Ascending aorta (tissue), 2 donors: ENCODE measurements around the gene RPL23. TPM values are rescaled to one million over a fixed set of nuclear protein-coding genes. Genes with fewer than 3 reads are reported as not detected.

ENCODE experiments used
- DNase-seq, 2 donors: peaks; one replicate each; pipeline ENCODE4 v3.0.0-alpha.2; 2019; ENCODE audit warnings: low spot score in 2 of 2
- H3K27ac ChIP-seq, 2 donors: fragments of 200-600 bp; sonication (generic); one replicate each; pipeline ENCODE4 v1.5.1; 2016 to 2017; ENCODE audit warnings: mild to moderate bottlenecking in 1 of 2
- H3K27me3 ChIP-seq: fragments of 200-600 bp; sonication (generic); one replicate; pipeline ENCODE4 v1.5.1; 2017
- H3K36me3 ChIP-seq, 2 donors: fragments of 200-600 bp; sonication (generic); one replicate each; pipeline ENCODE4 v1.5.1; 2016
- H3K4me1 ChIP-seq, 2 donors: fragments of 200-600 bp; sonication (generic); one replicate each; pipeline ENCODE4 v1.5.1; 2016 to 2017; ENCODE audit warnings: mild to moderate bottlenecking in 1 of 2
- H3K4me3 ChIP-seq, 2 donors: fragments of 200-600 bp; sonication (generic); one replicate each; pipeline ENCODE4 v1.5.1; 2016 to 2017; ENCODE audit warnings: mild to moderate bottlenecking in 1 of 2
- H3K9me3 ChIP-seq, 2 donors: fragments of 200-600 bp; sonication (generic); one replicate each; pipeline ENCODE4 v1.5.1; 2016
- intact Hi-C: fragments of 100-400 bp; cut with DNase I; formaldehyde crosslinking; loops from one replicate; pipeline ENCODE4 v1.15.1; 2023
- total RNA-seq: library from RNA; depleted of rRNA; stranded (reverse); fragments of >200 nt; gene quantifications from one replicate; pipeline ENCODE4 v1.1.0, GENCODE V29; 2016
- TF ChIP-seq, protein P1 (sequence below), 3 experiments: fragments of 200-600 bp in 2 of 3; fragments of 450-650 bp in 1 of 3; sonication (generic) in 2 of 3; IDR thresholded peaks; one replicate each; pipeline ENCODE4 v1.5.1; 2016 to 2019; ENCODE audit warnings: antibody characterized with exemption in 3 of 3, mild to moderate bottlenecking in 1 of 3, moderate library complexity in 1 of 3

Gene RPL23
- total RNA-seq, 1 donor from 2014 or later: 1,091 TPM

DNA sequence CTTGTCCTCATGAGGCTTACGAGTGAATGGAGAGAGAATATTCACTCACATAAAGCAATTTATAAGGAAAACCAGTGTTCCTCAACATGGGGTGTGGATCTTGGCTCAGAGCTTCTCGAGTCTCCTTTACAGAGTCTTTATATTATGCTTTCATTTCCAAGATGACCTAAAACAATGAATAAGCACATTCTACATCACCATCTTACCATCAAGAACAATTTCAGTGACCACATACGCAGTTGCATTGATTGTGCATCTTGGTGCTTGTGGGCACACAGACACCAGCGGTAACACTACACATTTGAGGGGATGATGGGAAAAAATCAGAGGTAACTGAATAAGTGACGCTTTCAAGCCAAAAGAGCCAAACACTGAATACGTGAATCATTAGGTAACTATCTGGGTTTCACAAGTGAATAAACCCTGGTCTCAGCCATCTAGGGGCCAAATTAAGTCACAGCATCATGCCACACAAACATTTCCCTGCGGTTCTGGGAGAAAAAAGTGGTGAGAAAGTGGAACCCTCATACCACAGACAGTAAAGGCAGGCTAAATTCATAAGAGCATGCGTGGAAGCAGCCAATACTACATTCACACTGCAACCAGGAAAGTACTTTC, 37.8 kb downstream of the RPL23 start:
- H3K4me3 ChIP-seq: no peak overlapping the region
- H3K4me1 ChIP-seq: no peaks in the 10 kb centered on the region
- H3K9me3 ChIP-seq: no peaks in the 10 kb centered on the region
- TF ChIP-seq, protein P1, sequence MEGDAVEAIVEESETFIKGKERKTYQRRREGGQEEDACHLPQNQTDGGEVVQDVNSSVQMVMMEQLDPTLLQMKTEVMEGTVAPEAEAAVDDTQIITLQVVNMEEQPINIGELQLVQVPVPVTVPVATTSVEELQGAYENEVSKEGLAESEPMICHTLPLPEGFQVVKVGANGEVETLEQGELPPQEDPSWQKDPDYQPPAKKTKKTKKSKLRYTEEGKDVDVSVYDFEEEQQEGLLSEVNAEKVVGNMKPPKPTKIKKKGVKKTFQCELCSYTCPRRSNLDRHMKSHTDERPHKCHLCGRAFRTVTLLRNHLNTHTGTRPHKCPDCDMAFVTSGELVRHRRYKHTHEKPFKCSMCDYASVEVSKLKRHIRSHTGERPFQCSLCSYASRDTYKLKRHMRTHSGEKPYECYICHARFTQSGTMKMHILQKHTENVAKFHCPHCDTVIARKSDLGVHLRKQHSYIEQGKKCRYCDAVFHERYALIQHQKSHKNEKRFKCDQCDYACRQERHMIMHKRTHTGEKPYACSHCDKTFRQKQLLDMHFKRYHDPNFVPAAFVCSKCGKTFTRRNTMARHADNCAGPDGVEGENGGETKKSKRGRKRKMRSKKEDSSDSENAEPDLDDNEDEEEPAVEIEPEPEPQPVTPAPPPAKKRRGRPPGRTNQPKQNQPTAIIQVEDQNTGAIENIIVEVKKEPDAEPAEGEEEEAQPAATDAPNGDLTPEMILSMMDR (IDR thresholded peaks at IDR 0.05): peak in 1 of 3 experiments; percentile 13
- no peak for DNase-seq
- H3K27me3 ChIP-seq: no peaks in the 10 kb centered on the region
- H3K27ac ChIP-seq: no peak overlapping the region
- intact Hi-C loops: no loop called here
- H3K36me3 ChIP-seq: peaks cover 64 to 72% of the 10 kb centered on the region in 2 donors

DNA sequence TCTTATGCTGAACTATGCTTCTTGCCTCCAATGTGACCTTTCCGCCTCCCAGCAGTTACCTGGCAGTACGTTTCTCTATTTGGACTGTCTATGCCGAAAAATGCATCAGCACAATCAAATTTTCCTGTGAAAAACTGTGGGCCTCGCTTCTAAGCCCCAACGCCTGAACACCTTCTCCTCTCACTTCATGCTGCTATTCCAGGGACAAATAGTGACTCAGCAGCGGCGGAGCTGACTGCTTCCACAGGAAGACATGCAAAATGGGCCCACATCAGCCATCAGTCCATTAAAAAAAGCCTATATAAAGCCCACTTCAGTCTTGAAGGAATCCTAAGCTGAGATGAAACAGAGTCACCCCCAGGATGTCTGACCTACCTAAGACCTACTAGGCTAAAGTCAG, 43.7 kb downstream of the RPL23 start:
- intact Hi-C loops: no loop called here
- no peak overlapping the region for H3K27ac ChIP-seq
- peaks cover 84 to 87% of the 10 kb centered on the region in 2 donors for H3K36me3 ChIP-seq
- no peak overlapping the region for H3K4me3 ChIP-seq
- TF ChIP-seq, protein P1 (IDR thresholded peaks at IDR 0.05): no peak
- no peak for DNase-seq
- H3K9me3 ChIP-seq: no peaks in the 10 kb centered on the region
- no peaks in the 10 kb centered on the region for H3K27me3 ChIP-seq
- H3K4me1 ChIP-seq: no peaks in the 10 kb centered on the region

DNA sequence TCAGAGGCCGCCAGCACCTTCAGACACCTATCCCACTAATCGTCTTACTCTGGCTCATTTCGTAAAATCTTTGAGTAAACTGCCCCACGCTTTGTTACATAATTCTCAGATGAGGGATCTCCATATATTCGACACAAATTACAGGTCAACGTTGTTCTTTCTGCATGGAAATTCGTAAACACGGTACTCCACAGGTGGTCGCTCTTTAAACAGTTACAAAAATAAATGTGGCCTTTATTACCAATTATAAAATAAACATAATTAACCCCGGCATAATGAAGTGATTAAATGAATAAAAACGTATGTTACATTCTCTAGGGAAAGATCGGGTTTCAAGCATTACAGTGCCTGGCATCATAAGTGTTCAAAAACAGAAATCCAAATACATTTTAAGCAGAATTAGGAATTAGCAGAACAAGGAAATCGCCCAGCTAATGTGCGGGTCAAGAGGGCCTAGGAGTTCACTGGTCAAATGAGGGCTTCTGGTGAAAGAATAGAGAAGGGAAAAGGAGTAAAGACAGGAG, 53.2 kb downstream of the RPL23 start:
- Histone ChIP-seq H3K27ac (peak overlapping the region; percentile 98 to 100), H3K4me3 (peak overlapping the region; percentile 88 to 93), H3K27me3 (no peaks in the 10 kb centered on the region), H3K4me1 (peaks cover 7 to 25% of the 10 kb centered on the region in 2 donors), H3K9me3 (no peaks in the 10 kb centered on the region), H3K36me3 (peaks cover 32 to 44% of the 10 kb centered on the region in 2 donors)
- no peak for DNase-seq
- intact Hi-C loops: loop anchor here (1.0 kb wide), 1 partner anchor 48 kb away; the partner anchor contains the start of gene PSMB3
- TF ChIP-seq, protein P1 (IDR thresholded peaks at IDR 0.05): no peak

DNA sequence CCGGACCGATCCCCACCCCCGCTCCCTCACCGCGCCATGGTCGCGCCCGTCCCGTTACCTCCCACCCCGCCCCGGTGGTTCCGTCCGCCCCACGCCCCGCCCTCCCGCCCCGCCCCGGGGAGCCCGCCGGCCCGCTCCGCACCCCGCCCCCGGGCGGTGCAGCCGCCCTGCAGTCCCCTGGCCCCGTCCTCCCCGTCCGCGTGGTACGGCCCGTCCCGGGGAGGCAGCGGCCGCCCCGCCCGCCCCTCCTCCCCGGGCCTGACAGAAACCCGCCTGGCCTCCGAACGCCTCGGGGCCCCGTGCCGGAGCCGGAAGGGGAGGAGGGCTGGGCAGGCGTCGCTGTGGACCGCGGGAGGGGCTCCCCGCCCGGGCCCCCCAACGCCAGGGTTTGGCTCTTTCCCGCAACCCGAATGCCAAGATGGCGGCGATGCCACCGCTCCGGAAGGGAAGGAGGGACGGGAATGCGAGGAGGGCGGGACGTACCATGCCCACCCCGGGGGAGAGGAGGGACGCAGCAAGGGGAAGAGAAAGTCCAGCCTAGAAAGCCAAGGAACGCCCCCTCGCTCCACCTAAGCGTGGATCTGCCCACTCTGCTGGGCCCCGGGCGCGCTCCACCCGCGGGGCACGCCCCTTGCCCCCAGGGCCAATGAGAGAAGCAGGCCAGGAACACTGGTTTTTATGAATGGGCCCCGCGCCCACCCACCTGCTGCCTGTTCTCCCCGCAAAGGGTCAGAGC, 53.9 kb downstream of the RPL23 start, which contains the start of gene PIP4K2B:
TSS of gene PIP4K2B (minus strand) at position 56 of the 736 bp plus-strand sequence. CDS start 132 bp downstream, outside the sequence.
- DNase-seq: peak; percentile 85 to 98
- Histone ChIP-seq H3K4me1 (peaks cover 7 to 25% of the 10 kb centered on the region in 2 donors), H3K4me3 (peak within 1 kb of the TSS; percentile 88 to 93), H3K27ac (peak within 1 kb of the TSS; percentile 98 to 100), H3K27me3 (no peaks in the 10 kb centered on the region), H3K9me3 (no peaks in the 10 kb centered on the region), H3K36me3 (peaks cover 26 to 39% of the 10 kb centered on the region in 2 donors)
- intact Hi-C loops: loop anchor here (1.0 to 5.0 kb wide), 6 partner anchors 26 to 401 kb away; partner anchors contain the start of genes CWC25, PLXDC1, PSMB3 and RPL19
- TF ChIP-seq, protein P1 (IDR thresholded peaks at IDR 0.05): no peak

DNA sequence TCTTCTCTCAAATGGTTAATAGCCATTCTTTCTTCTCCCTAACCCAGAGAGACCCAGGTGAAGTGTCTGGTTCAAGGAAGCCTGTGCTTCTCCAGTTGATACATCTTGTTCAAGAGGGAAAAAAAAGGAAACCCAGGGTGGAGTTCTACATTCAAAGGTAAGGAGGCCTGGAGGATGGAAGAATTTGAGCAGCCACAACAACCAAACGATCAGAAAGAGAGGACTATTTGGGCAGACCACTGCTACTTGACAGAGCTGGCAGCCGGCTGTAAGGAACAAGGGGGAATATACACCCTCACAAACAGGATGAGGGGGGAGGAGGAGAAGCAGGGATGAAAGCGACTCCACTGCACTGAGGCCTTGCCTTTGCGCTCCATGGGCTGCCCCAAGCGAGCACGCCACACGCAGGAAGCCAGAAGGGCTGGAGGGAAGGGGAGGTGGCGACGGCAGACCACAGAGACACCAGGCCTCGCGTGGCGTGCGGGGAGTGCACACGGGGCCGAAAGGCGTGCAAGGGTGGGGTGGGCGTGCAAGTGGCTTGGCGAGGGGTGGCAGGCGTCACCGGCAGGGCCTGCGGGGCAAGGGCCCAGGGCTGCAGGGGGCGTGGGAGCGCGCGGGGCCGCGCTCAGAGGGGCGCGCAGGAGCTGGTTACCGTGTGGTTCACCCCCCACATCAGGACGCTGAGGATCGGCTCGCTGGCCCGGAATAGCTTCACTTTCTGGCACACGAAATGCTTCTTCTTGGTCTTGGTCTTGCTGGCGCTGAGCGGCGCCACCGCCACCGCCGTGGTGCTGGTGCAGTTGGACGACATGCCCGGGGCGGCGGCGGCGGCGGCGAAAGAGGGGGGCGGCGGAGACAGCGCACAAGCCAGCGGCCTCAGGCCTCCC, 54.7 kb downstream of the RPL23 start:
- Histone ChIP-seq H3K36me3 (peaks cover 18 to 33% of the 10 kb centered on the region in 2 donors), H3K4me3 (peak overlapping the region; percentile 88 to 93), H3K9me3 (no peaks in the 10 kb centered on the region), H3K4me1 (peaks cover 7 to 25% of the 10 kb centered on the region in 2 donors), H3K27me3 (no peaks in the 10 kb centered on the region), H3K27ac (peak overlapping the region; percentile 98 to 100)
- TF ChIP-seq, protein P1 (IDR thresholded peaks at IDR 0.05): peak in 1 of 3 experiments; percentile 6
- peak in 1 of 2 donors; percentile 75 for DNase-seq
- intact Hi-C loops: loop anchor here (1.0 to 5.0 kb wide), 5 partner anchors 26 to 401 kb away; partner anchors contain the start of genes CWC25, PLXDC1 and RPL19
